ENCODE results near the gene GFOD2.

Gene GFOD2

GRCh38 chr16:67731071-67731752, 12.1 kb upstream of the GFOD2 start:
- no peak for DNase-seq

GRCh38 chr16:67730326-67730725, 11.2 kb upstream of the GFOD2 start:
- no peak for DNase-seq

- DNase-seq: no peak
Measured at GRCh38 chr16:67729636-67730248, 10.6 kb upstream of the GFOD2 start.

GRCh38 chr16:67727521-67728485, 8.7 kb upstream of the GFOD2 start:
- DNase-seq: no peak

GRCh38 chr16:67726106-67727034, 7.3 kb upstream of the GFOD2 start:
- DNase-seq: no peak

- DNase-seq: no peak
Measured at GRCh38 chr16:67723911-67724305, 4.8 kb upstream of the GFOD2 start.

GRCh38 chr16:67723151-67723910, 4.2 kb upstream of the GFOD2 start:
- DNase-seq: no peak

- no peak for DNase-seq
Measured at GRCh38 chr16:67720236-67720635, 1.1 kb upstream of the GFOD2 start.

GRCh38 chr16:67719778-67720144, 645 bp upstream of the GFOD2 start:
- DNase-seq: peak; percentile 49 to 55

- peak in 1 of 2 experiments; percentile 20 for DNase-seq
Measured at GRCh38 chr16:67718668-67719047, 458 bp downstream of the GFOD2 start.

GRCh38 chr16:67716097-67716496, 3.0 kb downstream of the GFOD2 start:
- no peak for DNase-seq

- DNase-seq: no peak
Measured at GRCh38 chr16:67714522-67714921, 4.6 kb downstream of the GFOD2 start.

GRCh38 chr16:67713647-67714273, 5.4 kb downstream of the GFOD2 start:
- DNase-seq: no peak

- DNase-seq: no peak
Measured at GRCh38 chr16:67710607-67711006, 8.5 kb downstream of the GFOD2 start.

GRCh38 chr16:67709050-67709449, 10.1 kb downstream of the GFOD2 start:
- DNase-seq: no peak

- DNase-seq: no peak
Measured at GRCh38 chr16:67708368-67708771, 10.7 kb downstream of the GFOD2 start.

GRCh38 chr16:67707790-67708189, 11.3 kb downstream of the GFOD2 start:
- DNase-seq: no peak

- DNase-seq: no peak
Measured at GRCh38 chr16:67707210-67707609, 11.9 kb downstream of the GFOD2 start.

GRCh38 chr16:67704110-67704509, 15.0 kb downstream of the GFOD2 start:
- no peak for DNase-seq

GRCh38 chr16:67703626-67704025, 15.5 kb downstream of the GFOD2 start:
- no peak for DNase-seq

- DNase-seq: no peak
Measured at GRCh38 chr16:67702130-67702529, 17.0 kb downstream of the GFOD2 start.
